Right ventricle myocardium superior (tissue), 1 donor: ENCODE measurements around the gene ASB16. TPM values are rescaled to one million over a fixed set of nuclear protein-coding genes. Genes with fewer than 3 reads are reported as not detected.

Source experiments
- ATAC-seq: fragments of 200-7000 bp; cut with Tn5 transposase; one replicate; pipeline ENCODE4 v1.9.1; 2020; ENCODE audit warnings: mild to moderate bottlenecking; ENCODE audit not compliant: poor library complexity
- DNase-seq: peaks from one replicate; pipeline ENCODE4 v3.0.0-alpha.2; 2020
- intact Hi-C: fragments of 100-400 bp; cut with DNase I; formaldehyde crosslinking; loops from one replicate; pipeline ENCODE4 v1.11.2; 2022
- total RNA-seq: library from RNA; stranded (reverse); fragmentation: NEBNext Ultra II Directional; extraction: Animal tissue kit (Norgen Biotek cat#: 25700); gene quantifications from one replicate; pipeline ENCODE4 v1.2.1, GENCODE V29; 2021
- donor health status: DM: no; HTN: yes; CAD: no; lungs with severe emphysema.

ASB16 gene
- total RNA-seq, 1 donor from 2014 or later: 14.8 TPM

DNA sequence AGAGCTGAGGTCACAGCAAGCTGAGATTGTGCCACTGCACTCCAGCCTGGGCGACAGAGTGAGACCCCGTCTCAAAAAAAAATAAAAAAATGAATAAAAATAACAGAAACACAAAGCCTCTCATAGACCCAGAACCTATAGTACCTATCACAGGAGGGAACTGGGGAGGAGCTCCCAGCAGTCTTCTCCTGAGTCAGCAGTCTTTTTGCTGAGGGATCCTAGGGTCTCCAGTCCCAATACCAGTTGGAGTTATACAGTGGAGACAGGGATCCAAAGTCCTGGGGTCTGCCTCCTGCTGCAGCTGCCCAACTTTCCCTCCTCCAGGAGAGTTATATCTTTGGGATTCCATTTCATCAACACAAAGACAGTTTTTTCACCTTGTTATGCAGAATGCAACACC lies 12.5 kb downstream of the ASB16 start:
- DNase-seq (peak; percentile 3), ATAC-seq (no peak)
- intact Hi-C loops: loop anchor here (10.0 kb wide), 1 partner anchor 58 kb away; the partner anchor contains the start of gene HDAC5

DNA sequence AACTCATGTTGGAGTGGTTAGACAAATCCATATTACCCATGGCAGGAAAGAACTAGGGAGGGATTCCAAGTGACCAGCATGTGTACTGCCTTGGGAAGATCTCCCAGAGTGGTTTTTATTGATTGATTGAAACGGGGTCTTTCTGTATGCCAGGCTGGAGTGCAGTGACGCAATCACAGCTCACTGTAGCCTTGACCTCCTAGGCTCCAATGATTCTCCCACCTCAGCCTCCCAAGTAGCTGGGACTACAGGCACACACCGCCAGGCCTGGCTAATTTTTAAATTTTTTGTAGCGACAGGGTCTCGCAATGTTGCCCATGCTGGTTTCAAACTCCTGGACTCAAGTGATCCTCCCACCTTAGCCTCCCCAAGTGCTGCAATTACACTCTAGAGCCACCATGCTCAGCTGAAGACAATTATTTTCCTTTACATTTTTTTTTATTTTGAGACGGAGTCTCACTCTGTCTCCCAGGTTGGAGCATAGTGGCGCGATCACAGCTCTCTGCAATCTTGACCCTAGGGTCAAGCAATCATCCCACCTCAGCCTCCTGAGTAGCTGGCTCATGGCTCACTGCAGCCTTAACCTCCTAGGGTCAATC lies 13.8 kb downstream of the ASB16 start:
- peak; percentile 3 for DNase-seq
- intact Hi-C loops: loop anchor here (10.0 kb wide), 1 partner anchor 60 kb away; the partner anchor contains the start of gene HDAC5
- no peak for ATAC-seq

DNA sequence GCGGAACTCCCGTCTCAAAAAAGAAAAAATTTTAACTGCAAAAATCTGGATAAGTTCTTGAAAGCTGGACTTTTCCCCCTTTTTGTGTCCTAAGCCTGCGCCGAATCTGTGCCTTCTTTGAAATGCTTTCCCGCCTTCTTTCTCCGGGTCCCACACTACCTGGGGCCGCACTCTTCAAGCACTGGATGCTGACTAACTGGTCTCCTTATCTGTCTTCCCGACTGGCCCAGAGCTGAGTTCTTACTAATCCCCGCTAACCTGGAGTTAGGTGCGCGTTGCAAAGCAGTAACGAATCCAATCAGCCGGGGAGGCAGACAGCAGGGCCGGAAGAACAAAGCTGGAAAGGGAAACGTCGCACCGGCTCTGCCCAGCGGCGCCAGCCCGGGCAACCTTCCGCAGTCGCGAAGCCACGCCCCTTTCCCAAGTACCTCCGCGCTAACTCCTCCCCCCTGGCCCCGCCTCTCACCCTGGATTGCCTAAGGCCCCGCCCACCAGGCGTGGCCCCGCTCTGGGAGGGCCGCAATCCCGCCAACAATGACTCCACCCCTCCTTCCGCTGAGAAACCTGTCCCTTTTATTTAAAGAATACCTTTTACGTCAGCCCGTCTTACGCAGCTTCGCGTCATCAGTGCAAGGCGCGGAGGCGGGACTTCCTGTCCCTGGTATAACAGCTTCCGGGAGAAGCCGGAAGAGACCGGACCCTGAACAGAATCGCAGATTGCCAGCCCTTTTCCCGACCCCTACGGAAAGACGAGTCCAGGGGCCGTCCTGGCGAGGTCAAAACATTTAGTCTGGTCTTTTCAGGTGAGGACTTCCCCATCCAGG lies 16.0 kb downstream of the ASB16 start, which contains the start of gene TMUB2:
Gene TMUB2, plus strand, starts transcription at position 666 of the 824 bp plus-strand sequence. CDS start 737 bp downstream, outside the sequence.
- DNase-seq (peak; percentile 99), ATAC-seq (peak; percentile 96)
- intact Hi-C loops: loop anchor here (10.0 kb wide), 1 partner anchor 62 kb away; the partner anchor contains the start of gene HDAC5

DNA sequence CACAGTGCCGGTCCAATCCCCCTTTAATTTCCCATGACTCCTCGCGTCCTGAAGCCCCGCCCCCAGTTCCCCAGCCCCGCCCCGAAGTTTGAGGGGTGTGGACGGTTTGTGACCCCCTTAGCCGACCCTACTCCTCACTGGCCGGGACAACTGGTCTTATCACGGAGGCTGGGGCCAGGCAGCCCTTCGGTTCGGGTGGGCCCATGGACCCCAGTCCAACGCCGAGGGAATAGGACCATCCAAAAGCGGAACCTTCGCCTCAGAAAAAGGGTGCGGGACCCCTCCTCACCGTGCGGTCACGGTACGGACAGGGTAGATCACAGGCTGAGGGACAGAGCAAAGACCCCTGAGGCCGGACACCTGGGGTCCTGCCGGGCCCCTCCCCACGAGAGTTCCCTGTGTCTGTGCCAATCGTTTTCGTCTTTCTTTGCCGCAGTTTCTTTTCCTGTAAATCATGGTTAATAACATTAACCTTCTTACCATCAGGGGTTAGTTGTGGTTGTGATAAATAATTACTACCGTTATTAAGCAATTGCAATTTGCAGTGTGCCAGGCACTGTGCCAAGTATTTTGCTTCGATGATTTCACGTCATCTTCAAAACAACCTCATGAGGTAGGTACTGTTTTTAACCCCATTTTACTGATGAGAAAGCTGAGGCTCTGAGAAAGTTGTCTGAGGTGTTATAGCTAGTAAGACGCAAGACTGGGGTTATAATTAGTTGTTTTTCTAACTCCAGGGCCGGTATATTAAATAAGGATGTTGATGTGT lies 16.8 kb downstream of the ASB16 start:
- intact Hi-C loops: loop anchor here (10.0 kb wide), 1 partner anchor 63 kb away; the partner anchor contains the start of gene HDAC5
- ATAC-seq (peak; percentile 76), DNase-seq (no peak)

DNA sequence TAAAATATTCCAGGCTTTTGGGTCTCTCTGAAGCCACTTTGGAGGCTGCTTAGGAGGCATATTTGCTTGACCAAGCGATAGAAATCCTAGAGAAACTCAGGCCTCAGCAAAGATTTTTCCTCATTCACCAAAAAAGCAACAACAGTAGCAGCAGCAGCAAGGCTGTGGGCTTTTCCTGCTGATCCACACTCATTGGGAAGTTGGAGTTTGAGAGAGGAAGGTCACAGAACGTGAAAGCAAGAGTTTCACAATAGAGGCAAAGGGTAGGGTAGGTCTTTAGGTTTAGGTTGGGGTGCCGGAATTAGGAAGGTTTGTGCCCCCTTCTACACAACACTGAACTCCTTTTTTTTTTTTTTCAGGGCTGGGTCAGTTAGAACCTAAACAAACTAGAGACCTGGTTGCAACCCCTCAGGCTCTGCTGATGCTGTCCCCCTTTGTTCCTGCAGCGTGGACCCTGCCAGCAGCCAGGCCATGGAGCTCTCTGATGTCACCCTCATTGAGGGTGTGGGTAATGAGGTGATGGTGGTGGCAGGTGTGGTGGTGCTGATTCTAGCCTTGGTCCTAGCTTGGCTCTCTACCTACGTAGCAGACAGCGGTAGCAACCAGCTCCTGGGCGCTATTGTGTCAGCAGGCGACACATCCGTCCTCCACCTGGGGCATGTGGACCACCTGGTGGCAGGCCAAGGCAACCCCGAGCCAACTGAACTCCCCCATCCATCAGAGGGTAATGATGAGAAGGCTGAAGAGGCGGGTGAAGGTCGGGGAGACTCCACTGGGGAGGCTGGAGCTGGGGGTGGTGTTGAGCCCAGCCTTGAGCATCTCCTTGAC lies 18.3 kb downstream of the ASB16 start:
- DNase-seq: no peak
- intact Hi-C loops: loop anchor here (10.0 kb wide), 1 partner anchor 64 kb away; the partner anchor contains the start of gene HDAC5
- no peak for ATAC-seq

DNA sequence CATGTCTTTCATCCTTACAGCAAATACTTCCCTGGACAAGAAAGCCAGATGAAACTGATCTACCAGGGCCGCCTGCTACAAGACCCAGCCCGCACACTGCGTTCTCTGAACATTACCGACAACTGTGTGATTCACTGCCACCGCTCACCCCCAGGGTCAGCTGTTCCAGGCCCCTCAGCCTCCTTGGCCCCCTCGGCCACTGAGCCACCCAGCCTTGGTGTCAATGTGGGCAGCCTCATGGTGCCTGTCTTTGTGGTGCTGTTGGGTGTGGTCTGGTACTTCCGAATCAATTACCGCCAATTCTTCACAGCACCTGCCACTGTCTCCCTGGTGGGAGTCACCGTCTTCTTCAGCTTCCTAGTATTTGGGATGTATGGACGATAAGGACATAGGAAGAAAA lies 20.0 kb downstream of the ASB16 start:
- ATAC-seq (no peak), DNase-seq (no peak)
- intact Hi-C loops: no loop called here

DNA sequence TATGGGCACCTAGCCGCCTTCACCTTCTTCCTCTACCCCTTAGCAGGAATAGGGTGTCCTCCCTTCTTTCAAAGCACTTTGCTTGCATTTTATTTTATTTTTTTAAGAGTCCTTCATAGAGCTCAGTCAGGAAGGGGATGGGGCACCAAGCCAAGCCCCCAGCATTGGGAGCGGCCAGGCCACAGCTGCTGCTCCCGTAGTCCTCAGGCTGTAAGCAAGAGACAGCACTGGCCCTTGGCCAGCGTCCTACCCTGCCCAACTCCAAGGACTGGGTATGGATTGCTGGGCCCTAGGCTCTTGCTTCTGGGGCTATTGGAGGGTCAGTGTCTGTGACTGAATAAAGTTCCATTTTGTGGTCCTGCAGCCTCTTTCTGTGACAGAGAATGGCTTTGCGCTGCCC lies 20.9 kb downstream of the ASB16 start:
- DNase-seq: no peak
- intact Hi-C loops: no loop called here
- no peak for ATAC-seq

DNA sequence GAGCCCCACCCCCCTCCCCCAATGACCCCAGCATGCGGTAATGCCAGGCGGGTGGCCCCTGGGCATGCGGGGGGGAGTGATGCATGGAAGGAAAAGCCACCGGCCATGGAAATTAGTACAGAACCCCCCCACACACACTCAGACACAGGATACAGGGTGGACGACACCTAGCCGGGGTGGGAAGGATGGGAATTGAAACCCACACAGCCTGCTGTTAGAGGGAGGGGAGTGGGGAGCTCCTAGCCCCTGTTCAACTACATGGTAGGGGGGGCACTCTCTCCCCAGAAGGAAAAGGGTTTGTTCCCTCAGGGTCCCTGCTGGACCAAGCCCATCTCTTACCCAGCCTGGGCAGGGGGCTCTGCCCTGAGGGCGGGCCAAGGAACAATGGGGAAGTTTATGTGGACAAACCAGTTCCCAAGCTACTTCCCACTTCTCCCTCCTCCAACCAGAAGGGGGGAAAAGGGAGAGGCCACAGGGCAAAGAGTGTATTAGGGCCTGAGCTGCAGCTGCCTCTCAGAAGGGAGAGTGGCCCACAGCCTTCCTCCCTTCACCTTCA lies 21.5 kb downstream of the ASB16 start:
- intact Hi-C loops: no loop called here
- no peak for DNase-seq
- no peak for ATAC-seq

DNA sequence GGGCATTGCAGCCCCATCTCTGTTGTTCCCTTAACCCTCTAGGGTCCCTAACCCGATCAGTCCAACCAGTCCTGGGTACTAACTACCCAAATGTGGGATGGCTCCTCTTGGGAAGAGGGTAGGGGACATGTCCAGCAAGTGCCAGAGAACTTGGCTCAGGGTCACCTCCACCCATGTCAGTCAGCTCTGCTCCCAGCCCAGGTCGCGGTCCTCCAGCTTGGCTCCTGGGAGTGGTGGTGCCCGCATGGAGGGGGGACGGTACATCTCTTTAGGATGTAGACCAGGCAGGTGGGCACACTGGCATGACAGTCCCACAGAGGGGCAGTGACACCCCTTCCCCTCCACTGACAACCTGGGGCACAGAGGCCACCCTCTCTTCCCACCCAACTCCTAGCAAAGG lies 22.2 kb downstream of the ASB16 start:
- intact Hi-C loops: no loop called here
- ATAC-seq (no peak), DNase-seq (no peak)

DNA sequence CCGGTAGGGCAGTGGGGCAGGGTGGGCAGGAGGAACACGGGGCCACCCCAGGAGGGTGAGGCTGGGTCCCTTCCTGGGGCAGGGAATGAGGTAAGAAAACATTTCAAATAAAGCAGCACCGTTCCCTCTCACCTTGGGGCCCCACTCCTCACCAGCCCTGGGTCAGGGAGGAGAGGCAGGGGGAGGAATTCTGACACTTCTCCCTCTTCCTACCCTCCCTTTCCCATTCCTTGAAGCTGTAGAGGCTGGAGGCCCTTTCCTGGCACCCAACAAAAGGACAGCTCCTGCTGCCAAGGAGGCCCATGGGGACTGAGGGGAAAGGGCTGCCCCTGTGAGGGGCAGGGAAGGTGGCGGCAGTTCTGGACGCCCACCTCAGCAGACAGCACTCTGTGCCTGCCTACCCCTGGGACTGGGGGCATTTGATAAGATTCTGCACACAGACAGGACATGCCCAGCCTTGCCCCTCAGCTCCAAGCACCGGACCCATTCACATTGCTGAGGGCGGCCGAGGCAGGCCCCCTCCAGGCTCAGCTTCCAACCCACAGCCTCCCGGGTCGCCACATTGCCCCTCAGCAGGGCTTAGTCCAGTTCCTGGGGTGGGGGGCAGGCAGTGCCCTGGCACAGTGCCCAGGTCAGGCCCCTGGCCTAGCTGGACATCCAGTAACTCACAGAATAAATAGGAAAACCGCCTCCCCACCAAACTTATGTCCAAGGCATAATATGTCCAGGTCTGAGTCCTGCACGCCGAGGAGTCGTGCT lies 23.0 kb downstream of the ASB16 start:
- no peak for ATAC-seq
- no peak for DNase-seq
- intact Hi-C loops: no loop called here

DNA sequence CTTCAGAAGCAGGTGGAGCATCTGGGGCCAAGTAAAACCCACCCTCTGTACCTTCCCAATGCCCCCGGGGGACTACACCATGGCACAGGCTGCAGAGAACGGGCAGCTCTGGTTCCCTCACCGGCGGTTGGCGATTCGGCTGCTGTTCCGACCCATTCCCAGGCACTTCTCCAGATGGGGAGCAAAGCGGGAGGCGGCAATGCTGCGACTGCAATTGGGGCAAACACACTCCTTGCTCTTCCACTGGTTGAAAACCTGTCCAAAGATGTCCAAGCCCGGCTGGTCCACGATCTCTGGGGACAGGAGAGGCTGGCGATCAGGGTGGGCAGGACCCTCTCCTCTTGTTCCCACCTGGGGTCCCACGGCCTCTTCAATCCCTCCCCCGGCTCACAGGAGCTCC lies 26.6 kb downstream of the ASB16 start:
- intact Hi-C loops: no loop called here
- DNase-seq: no peak
- no peak for ATAC-seq

DNA sequence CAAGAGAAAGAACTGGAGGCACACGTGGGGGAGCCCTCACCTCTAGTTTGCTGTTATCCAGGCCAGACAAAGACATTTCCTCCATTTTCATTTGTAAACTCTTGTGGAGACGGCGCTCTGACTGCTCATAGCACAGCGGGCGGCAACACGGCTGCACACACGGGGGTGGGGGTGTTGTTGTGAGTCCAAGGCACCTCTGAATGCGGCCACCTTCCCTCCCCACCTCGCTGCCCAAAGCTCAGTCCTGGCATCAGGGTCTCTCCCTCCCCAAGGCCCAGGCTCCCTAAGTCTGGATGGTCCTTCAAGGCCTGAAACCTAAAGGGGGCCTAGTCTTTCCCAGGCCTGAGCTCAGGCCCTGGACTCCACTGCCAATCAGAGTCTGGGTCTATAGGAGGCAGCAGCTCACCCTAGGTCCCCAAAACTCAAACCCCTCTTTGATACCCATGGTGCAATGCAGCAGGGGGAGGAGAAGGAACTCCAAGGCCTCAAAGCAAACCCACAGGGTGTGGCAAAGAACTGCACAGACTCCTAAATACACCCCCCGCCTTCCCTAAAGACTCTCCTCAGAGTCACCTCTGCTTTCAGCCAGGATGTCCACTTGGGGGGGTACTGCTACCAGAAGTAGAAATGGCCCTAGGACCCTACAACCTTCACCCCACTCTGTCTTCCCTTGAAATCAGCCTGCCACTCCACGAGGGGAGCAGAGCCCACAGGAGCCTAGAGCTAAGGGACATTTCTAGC lies 27.6 kb downstream of the ASB16 start:
- intact Hi-C loops: no loop called here
- ATAC-seq (no peak), DNase-seq (no peak)

DNA sequence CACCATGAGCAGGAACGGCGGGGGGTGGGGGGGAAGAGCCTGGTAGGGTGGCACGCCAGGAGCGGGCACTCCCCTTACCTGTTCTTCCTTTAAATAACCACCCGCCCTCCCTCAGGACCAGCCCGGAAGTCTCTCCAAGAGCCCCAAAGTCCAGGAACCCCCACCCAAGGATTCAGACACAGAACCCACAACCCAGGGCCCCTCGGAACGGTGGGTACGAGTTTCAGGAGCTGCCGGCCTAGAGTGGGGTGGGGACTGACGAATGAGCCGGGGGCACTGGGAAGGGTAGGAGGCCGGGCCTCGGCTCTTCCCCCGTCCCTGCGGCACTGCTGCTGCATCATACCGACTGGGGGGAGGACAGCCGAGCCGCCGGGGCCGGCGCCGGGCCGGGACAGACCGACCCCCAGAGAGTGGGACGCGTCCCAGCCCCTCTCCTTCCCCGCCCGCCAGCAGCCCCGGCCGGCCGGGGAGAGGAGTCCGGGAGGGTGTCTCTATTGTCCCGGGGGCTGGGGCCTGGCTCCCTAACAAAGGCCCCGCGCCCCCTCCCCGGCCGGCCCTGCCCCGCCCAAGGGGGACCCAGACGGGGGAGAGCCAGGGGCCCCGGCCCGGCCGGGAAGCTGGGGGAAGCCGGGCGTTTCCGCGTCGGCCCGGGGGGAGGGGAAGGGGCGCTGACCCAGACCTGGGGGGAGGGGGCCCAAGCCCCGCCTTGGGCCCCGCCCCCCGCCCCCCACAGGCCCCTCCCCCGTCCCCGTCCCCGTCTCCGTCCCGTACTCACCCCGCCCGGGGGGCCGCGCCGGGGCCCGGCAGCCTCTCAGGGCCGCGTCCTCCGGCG lies 28.4 kb downstream of the ASB16 start:
- DNase-seq (peak; percentile 75), ATAC-seq (peak; percentile 30)
- intact Hi-C loops: no loop called here

DNA sequence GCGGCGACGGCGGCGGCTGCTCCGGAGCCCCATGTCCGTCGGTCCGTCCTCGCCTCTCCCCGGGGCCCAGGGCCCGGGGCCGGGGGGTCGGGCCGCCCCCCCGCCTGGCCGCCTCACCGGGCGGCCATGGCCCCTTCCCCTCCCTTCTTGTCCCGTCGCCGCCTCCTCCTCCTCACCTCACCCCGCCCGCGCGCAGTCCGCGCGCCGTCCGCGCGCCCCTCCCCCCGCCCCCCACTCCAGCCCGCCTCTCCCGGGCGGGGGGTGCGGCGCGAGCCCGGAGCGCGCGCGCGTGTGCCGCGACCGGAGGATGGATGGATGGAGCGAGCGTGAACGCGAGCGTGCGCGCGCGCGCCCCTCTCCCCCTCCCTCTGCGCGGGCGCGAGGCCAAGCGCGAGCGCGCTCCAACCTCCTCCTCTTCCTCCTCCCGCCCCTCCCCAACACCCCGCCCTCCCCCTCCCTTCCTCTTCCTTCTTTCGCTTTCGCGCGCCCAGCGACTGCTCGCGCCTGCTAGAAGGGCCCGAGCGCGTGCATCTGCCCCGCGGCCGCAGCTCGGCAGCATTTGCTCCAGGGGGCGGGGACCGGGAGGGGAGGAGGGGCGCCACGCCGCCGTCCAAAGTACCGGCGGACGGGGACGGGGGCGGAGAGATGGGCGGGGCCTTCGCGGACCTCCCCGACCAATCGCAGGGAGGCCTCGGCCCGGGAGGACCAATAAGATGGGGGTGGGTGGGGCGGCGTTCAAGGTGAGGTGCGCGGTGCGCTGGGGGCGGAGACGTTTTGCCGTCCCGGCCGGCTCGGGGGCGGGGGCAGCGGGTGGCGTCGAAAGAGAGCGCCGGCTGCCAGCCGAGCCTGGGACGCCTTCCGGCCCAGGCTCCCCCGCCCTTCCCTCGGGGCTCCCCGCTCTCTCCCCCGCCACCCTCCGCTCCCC lies 29.3 kb downstream of the ASB16 start, which contains the start of gene ATXN7L3:
Gene ATXN7L3, minus strand, starts transcription at position 332 of the 925 bp plus-strand sequence. CDS start 1,814 bp downstream, outside the sequence.
- peak; percentile 99 for DNase-seq
- peak; percentile 95 for ATAC-seq
- intact Hi-C loops: no loop called here
